PC-9 (cell line): ENCODE data around the gene LRCH4. TPM values are rescaled to one million over a fixed set of nuclear protein-coding genes. Genes with fewer than 3 reads are reported as not detected.

Source experiments
- BruUV-seq: library from RNA; stranded (reverse); fragments of 400-500 nt; replicated peaks from 2 replicates; lab custom pipeline; 2021; lab: Mats Ljungman, UMichigan
- CTCF ChIA-PET: fragments of 300-600 bp; sonication (Branson Sonifier 250); formaldehyde crosslinking; loops from one replicate; lab custom pipeline; 2022; ENCODE audit warnings: antibody characterized with exemption; lab: Charles Lee
- POLR2A ChIA-PET: fragments of 300-600 bp; sonication (Branson Sonifier 250); formaldehyde crosslinking; loops from one replicate; lab custom pipeline; 2022; ENCODE audit warnings: antibody characterized with exemption; ENCODE audit not compliant: unreplicated experiment; lab: Charles Lee
- DNase-seq, 2 experiments: peaks; one replicate each; pipeline versions ENCODE4 v3.0.0 to v3.0.0-alpha.2; 2015 to 2022; ENCODE audit warnings: mixed read lengths in 1 of 2
- H2AFZ ChIP-seq: fragments of 200-600 bp; sonication (generic); 2 replicates; pipeline ENCODE4 v1.8.1; 2017; ENCODE audit warnings: antibody characterized with exemption
- H3F3A ChIP-seq: fragments of 200-600 bp; sonication (generic); 2 replicates; pipeline ENCODE4 v1.8.1; 2017; ENCODE audit warnings: antibody characterized with exemption, mild to moderate bottlenecking, low read depth; ENCODE audit not compliant: insufficient read depth
- H3K27ac ChIP-seq: fragments of 200-600 bp; sonication (generic); 2 replicates; pipeline ENCODE4 v1.6.1; 2016; ENCODE audit warnings: mixed run types
- H3K27me3 ChIP-seq: fragments of 200-600 bp; sonication (generic); 2 replicates; pipeline ENCODE4 v1.6.1; 2016; ENCODE audit warnings: low read depth, mixed run types; ENCODE audit not compliant: insufficient read depth
- H3K36me3 ChIP-seq: fragments of 200-600 bp; sonication (generic); 2 replicates; pipeline ENCODE4 v1.6.1; 2016; ENCODE audit warnings: low read depth, mixed run types
- H3K4me1 ChIP-seq: fragments of 200-600 bp; sonication (generic); replicated peaks from 2 replicates; pipeline ENCODE4 v1.6.1; 2016; ENCODE audit warnings: mixed run types; ENCODE audit not compliant: insufficient read depth
- H3K4me2 ChIP-seq: fragments of 200-600 bp; sonication (generic); 2 replicates; pipeline ENCODE4 v1.6.1; 2017; ENCODE audit warnings: mixed run types
- H3K4me3 ChIP-seq: fragments of 200-600 bp; sonication (generic); 2 replicates; pipeline ENCODE4 v1.6.1; 2016; ENCODE audit warnings: mixed run types
- H3K79me2 ChIP-seq: fragments of 200-600 bp; sonication (generic); 2 replicates; pipeline ENCODE4 v1.6.1; 2017; ENCODE audit warnings: low read depth, mixed run types
- H3K9me2 ChIP-seq: fragments of 200-600 bp; sonication (generic); 2 replicates; pipeline ENCODE4 v1.8.1; 2017; ENCODE audit warnings: mild to moderate bottlenecking; ENCODE audit not compliant: insufficient read depth
- H3K9me3 ChIP-seq: fragments of 200-600 bp; sonication (generic); 2 replicates; pipeline ENCODE4 v1.8.1; 2016; ENCODE audit warnings: low read depth; ENCODE audit not compliant: insufficient read depth
- H4K20me1 ChIP-seq: fragments of 200-600 bp; sonication (generic); 2 replicates; pipeline ENCODE4 v1.8.1; 2017; ENCODE audit not compliant: insufficient read depth
- CTCF ChIP-seq: fragments of 200-600 bp; sonication (generic); conservative IDR thresholded peaks from 2 replicates; pipeline ENCODE4 v1.6.1; 2017; ENCODE audit warnings: mixed run types, antibody characterized with exemption, mild to moderate bottlenecking, moderate library complexity
- EZH2 ChIP-seq: fragments of 200-600 bp; sonication (generic); IDR thresholded peaks from 2 replicates; pipeline ENCODE4 v1.8.0; 2017; ENCODE audit warnings: antibody characterized with exemption, low read depth
- intact Hi-C: fragments of 100-400 bp; cut with micrococcal nuclease; formaldehyde crosslinking; loops from one replicate; pipeline ENCODE4 v1.10.0; 2022; ENCODE audit not compliant: unreplicated experiment
- total RNA-seq: library from RNA; stranded (reverse); gene quantifications from 2 replicates; pipeline ENCODE4 v1.2.3, GENCODE V29; 2021

LRCH4 gene
- total RNA-seq, 1 experiment from 2014 or later, result 89.6 TPM

- H3K9me2 ChIP-seq, result no peaks in the 10 kb centered on the region
- ChIA-PET POLR2A (interaction anchor here (0.6 kb wide), 1 partner anchor 19 kb away, joined by 10 read pairs; no protein-coding TSS in a partner anchor), CTCF (interaction anchor here (0.6 to 1.1 kb wide), 8 partner anchors 18 to 1149 kb away, joined by 3 to 6 read pairs (median 4); no protein-coding TSS in a partner anchor)
- no peak for DNase-seq
- peaks cover 15% of the 10 kb centered on the region for H3F3A ChIP-seq
- no peaks in the 10 kb centered on the region for H3K27me3 ChIP-seq
- no peaks in the 10 kb centered on the region for H3K36me3 ChIP-seq
- H4K20me1 ChIP-seq, result no peaks in the 10 kb centered on the region
- no peak overlapping the region for H2AFZ ChIP-seq
- no peak overlapping the region for H3K4me3 ChIP-seq
- peaks cover 7% of the 10 kb centered on the region; the same call in 1 of the 2 replicates for H3K79me2 ChIP-seq
- no peak overlapping the region for H3K27ac ChIP-seq
- no TSS peak for BruUV-seq
- TF ChIP-seq CTCF (no peak), EZH2 (no peak)
- peaks cover 4% of the 10 kb centered on the region; the same call in 1 of the 2 replicates for H3K4me1 ChIP-seq
- H3K9me3 ChIP-seq, result no peaks in the 10 kb centered on the region
- intact Hi-C loops, result loop anchor here (2.0 to 10.0 kb wide), 3 partner anchors 25 to 495 kb away; partner anchors contain the start of genes EPHB4 and TRIM56
- H3K4me2 ChIP-seq, result no peak overlapping the region
Measured at GRCh38 chr7:100589341-100589947, 3.5 kb upstream of the LRCH4 start.

GRCh38 chr7:100588438-100588837 is 2.5 kb upstream of the LRCH4 start:
- DNase-seq, result no peak
- H3K36me3 ChIP-seq, result no peaks in the 10 kb centered on the region
- ChIA-PET CTCF (interaction anchor here (0.5 to 1.1 kb wide), 17 partner anchors 9 to 835 kb away, joined by 3 to 22 read pairs (median 4); partner anchors contain the start of genes MOSPD3 and POP7), POLR2A (interaction anchor here (0.6 kb wide), 1 partner anchor 124 kb away, joined by 3 read pairs; the partner anchor contains the start of gene SPACDR)
- no peaks in the 10 kb centered on the region for H3K27me3 ChIP-seq
- TF ChIP-seq EZH2, result no peak
- peak; percentile 55; the same call in 1 of the 2 replicates for TF ChIP-seq CTCF
- no peak overlapping the region for H3K4me2 ChIP-seq
- no peak overlapping the region for H3K27ac ChIP-seq
- H3K4me1 ChIP-seq, result peaks cover 14% of the 10 kb centered on the region
- H3F3A ChIP-seq, result peaks cover 16% of the 10 kb centered on the region
- peaks cover 2% of the 10 kb centered on the region; the same call in 1 of the 2 replicates for H4K20me1 ChIP-seq
- no peak overlapping the region for H2AFZ ChIP-seq
- H3K79me2 ChIP-seq, result peaks cover 16% of the 10 kb centered on the region
- intact Hi-C loops, result loop anchor here (2.0 to 10.0 kb wide), 3 partner anchors 24 to 496 kb away; partner anchors contain the start of genes EPHB4 and TRIM56
- H3K4me3 ChIP-seq, result no peak overlapping the region
- no peaks in the 10 kb centered on the region for H3K9me2 ChIP-seq
- no TSS peak for BruUV-seq
- H3K9me3 ChIP-seq, result no peaks in the 10 kb centered on the region

GRCh38 chr7:100586266-100587025 is 517 bp upstream of the LRCH4 start, which contains the start of gene FBXO24:
FBXO24 (plus strand) TSS chr7:100586328; CDS start chr7:100586626, 298 bp downstream.
- no peaks in the 10 kb centered on the region for H3K9me3 ChIP-seq
- peak; percentile 99 to 100 for DNase-seq
- H3K4me2 ChIP-seq, result peak within 1 kb of the TSS; percentile 88
- peak within 1 kb of the TSS; percentile 81 for H2AFZ ChIP-seq
- CTCF ChIA-PET, result interaction anchor here (0.6 to 1.7 kb wide), 7 partner anchors 17 to 156 kb away, joined by 3 to 7 read pairs (median 3); partner anchors contain the start of gene POP7
- peaks cover 19% of the 10 kb centered on the region for H3K4me1 ChIP-seq
- peak within 1 kb of the TSS; percentile 75 for H3K27ac ChIP-seq
- no peaks in the 10 kb centered on the region for H3K9me2 ChIP-seq
- no peaks in the 10 kb centered on the region for H3K27me3 ChIP-seq
- no peaks in the 10 kb centered on the region for H3K36me3 ChIP-seq
- no TSS peak for BruUV-seq
- intact Hi-C loops, result loop anchor here (1.0 to 10.0 kb wide), 6 partner anchors 18 to 498 kb away; partner anchors contain the start of genes EPHB4, GNB2, MOSPD3 and TRIM56
- POLR2A ChIA-PET, result interaction anchor here (0.5 to 1.3 kb wide), 17 partner anchors 10 to 434 kb away, joined by 3 to 14 read pairs (median 4); partner anchors contain the start of genes MOSPD3, MUC17, POP7 and ZCWPW1
- TF ChIP-seq CTCF (no peak), EZH2 (no peak)
- H3K4me3 ChIP-seq, result peak within 1 kb of the TSS; percentile 60
- peaks cover 2% of the 10 kb centered on the region; the same call in 1 of the 2 replicates for H4K20me1 ChIP-seq
- H3F3A ChIP-seq, result peaks cover 18% of the 10 kb centered on the region
- H3K79me2 ChIP-seq, result peaks cover 29% of the 10 kb centered on the region
